Gastrocnemius medialis (tissue), 4 donors: ENCODE data around the gene DPP8.
"Not testable (repeated sequence)": the region's sequence is repeated elsewhere in the genome, so short reads cannot be mapped to it uniquely, and the experiment has no call there.

Experiments
- CTCF ChIP-seq, 5 experiments: fragments of 450-650 bp in 3 of 5; fragments of 200-600 bp in 2 of 5; sonication (generic) in 2 of 5; IDR thresholded peaks in 4 of 5; conservative IDR thresholded peaks in 1 of 5; 1 replicate in 4 of 5; 2 replicates in 1 of 5; pipeline ENCODE4 v1.5.1; 2016 to 2019; ENCODE audit warnings: antibody characterized with exemption in 5 of 5, mild to moderate bottlenecking in 3 of 5, moderate library complexity in 3 of 5
- POLR2A ChIP-seq, 2 donors: fragments of 450-650 bp; IDR thresholded peaks; one replicate each; pipeline ENCODE4 v1.6.1; 2017; ENCODE audit warnings: antibody characterized with exemption in 2 of 2, mild to moderate bottlenecking in 2 of 2, moderate library complexity in 2 of 2

- TF ChIP-seq CTCF (IDR thresholded peaks at IDR 0.05 in 4 of 5, conservative IDR thresholded peaks at IDR 0.05 in 1 of 5); POLR2A (IDR thresholded peaks at IDR 0.05): not testable (repeated sequence)
Observed at GRCh38 chr15:65552851-65553250, 35.4 kb upstream of the DPP8 start.
